Right lobe of liver (tissue), 4 donors: ENCODE measurements around the gene VPREB3.

Source experiments
- POLR2A ChIP-seq: fragments of 450-650 bp; IDR thresholded peaks from one replicate; pipeline ENCODE4 v1.6.1; 2017; ENCODE audit warnings: antibody characterized with exemption, mild to moderate bottlenecking
- TF ChIP-seq, protein P1 (sequence below), 4 donors: fragments of 200-600 bp in 3 of 4; fragments of 450-650 bp in 1 of 4; IDR thresholded peaks; one replicate each; pipeline versions ENCODE4 v1.5.1 to v1.8.0; 2016 to 2022; ENCODE audit warnings: antibody characterized with exemption in 4 of 4, mild to moderate bottlenecking in 2 of 4
- donor health status: DM: no; HTN: no; CAD: no.
- donor health status: DM: no; HTN: no; CAD: no.
- donor health status: DM: no; HTN: yes; CAD: no.

DNA sequence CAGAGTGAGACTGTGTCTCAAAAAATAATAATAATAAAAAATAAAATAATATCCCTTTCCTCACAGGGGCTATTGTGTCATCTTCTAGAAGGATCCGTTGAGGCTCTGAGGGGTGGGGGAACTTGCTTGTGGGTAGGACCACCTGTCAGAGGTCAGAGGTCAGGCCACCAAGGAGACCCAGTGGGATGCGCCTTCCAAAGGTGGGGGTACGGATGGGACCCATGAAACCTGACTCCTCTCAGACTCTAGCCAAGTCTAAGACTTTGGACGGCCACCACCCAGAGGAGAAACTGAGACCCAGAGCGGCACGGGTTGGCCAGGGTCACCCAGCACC is 18.1 kb upstream of the VPREB3 start:
- TF ChIP-seq, protein P1, sequence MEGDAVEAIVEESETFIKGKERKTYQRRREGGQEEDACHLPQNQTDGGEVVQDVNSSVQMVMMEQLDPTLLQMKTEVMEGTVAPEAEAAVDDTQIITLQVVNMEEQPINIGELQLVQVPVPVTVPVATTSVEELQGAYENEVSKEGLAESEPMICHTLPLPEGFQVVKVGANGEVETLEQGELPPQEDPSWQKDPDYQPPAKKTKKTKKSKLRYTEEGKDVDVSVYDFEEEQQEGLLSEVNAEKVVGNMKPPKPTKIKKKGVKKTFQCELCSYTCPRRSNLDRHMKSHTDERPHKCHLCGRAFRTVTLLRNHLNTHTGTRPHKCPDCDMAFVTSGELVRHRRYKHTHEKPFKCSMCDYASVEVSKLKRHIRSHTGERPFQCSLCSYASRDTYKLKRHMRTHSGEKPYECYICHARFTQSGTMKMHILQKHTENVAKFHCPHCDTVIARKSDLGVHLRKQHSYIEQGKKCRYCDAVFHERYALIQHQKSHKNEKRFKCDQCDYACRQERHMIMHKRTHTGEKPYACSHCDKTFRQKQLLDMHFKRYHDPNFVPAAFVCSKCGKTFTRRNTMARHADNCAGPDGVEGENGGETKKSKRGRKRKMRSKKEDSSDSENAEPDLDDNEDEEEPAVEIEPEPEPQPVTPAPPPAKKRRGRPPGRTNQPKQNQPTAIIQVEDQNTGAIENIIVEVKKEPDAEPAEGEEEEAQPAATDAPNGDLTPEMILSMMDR (IDR thresholded peaks at IDR 0.05): no peak
- TF ChIP-seq POLR2A: no peak
